Neural progenitor cell (in vitro differentiated cells): ENCODE data around the gene CYP11A1. TPM values are rescaled to one million over a fixed set of nuclear protein-coding genes. Genes with fewer than 3 reads are reported as not detected.
"Not testable (repeated sequence)": the region's sequence is repeated elsewhere in the genome, so short reads cannot be mapped to it uniquely, and the experiment has no call there.

Experiments
- DNase-seq: peaks from one replicate; pipeline ENCODE4 v3.0.0-alpha.2; 2016; ENCODE audit warnings: low spot score
- H2AFZ ChIP-seq: fragments of 200-600 bp; sonication (generic); replicated peaks from 2 replicates; pipeline ENCODE4 v1.6.1; 2016; ENCODE audit warnings: antibody characterized with exemption
- H3F3A ChIP-seq: fragments of 200-600 bp; sonication (generic); 2 replicates; pipeline ENCODE4 v1.6.1; 2016; ENCODE audit warnings: antibody characterized with exemption, low read depth
- H3K27ac ChIP-seq: fragments of 200-600 bp; sonication (generic); 2 replicates; pipeline ENCODE4 v1.5.1; 2016; ENCODE audit warnings: mild to moderate bottlenecking
- H3K27me3 ChIP-seq: fragments of 200-600 bp; sonication (generic); 2 replicates; pipeline ENCODE4 v1.6.1; 2016; ENCODE audit warnings: mild to moderate bottlenecking, moderate library complexity
- H3K36me3 ChIP-seq: fragments of 200-600 bp; sonication (generic); 2 replicates; pipeline ENCODE4 v1.5.1; 2016
- H3K4me1 ChIP-seq: fragments of 200-600 bp; sonication (generic); 2 replicates; pipeline ENCODE4 v1.6.1; 2016; ENCODE audit warnings: mixed run types
- H3K4me2 ChIP-seq: fragments of 200-600 bp; sonication (generic); 2 replicates; pipeline ENCODE4 v1.6.1; 2016
- H3K4me3 ChIP-seq: fragments of 200-600 bp; sonication (generic); 2 replicates; pipeline ENCODE4 v1.5.1; 2016
- H3K79me2 ChIP-seq: fragments of 200-600 bp; sonication (generic); 2 replicates; pipeline ENCODE4 v1.6.1; 2016; ENCODE audit warnings: low read depth
- H3K9ac ChIP-seq: fragments of 200-600 bp; sonication (generic); 2 replicates; pipeline ENCODE4 v1.6.1; 2016
- H3K9me3 ChIP-seq: fragments of 200-600 bp; sonication (generic); 2 replicates; pipeline ENCODE4 v1.5.1; 2016; ENCODE audit warnings: low read depth
- H4K20me1 ChIP-seq: fragments of 200-600 bp; sonication (generic); 2 replicates; pipeline ENCODE4 v1.6.1; 2016; ENCODE audit warnings: low read depth
- H3K27ac Mint-ChIP-seq: 3 replicates; pipeline ENCODE4 v1.8.0; 2021; ENCODE audit warnings: mixed read lengths
- H3K27me3 Mint-ChIP-seq: 2 replicates; pipeline ENCODE4 v1.8.0; 2022; ENCODE audit warnings: low read depth, mild to moderate bottlenecking, inconsistent platforms, moderate library complexity, mixed read lengths; ENCODE audit not compliant: insufficient read depth
- H3K36me3 Mint-ChIP-seq: 3 replicates; pipeline ENCODE4 v1.8.0; 2021; ENCODE audit warnings: mixed read lengths
- H3K4me1 Mint-ChIP-seq: 3 replicates; pipeline ENCODE4 v1.8.0; 2021; ENCODE audit warnings: mixed read lengths
- H3K4me3 Mint-ChIP-seq: 3 replicates; pipeline ENCODE4 v1.8.0; 2021; ENCODE audit warnings: mild to moderate bottlenecking, moderate library complexity, mixed read lengths
- H3K9me3 Mint-ChIP-seq: 3 replicates; pipeline ENCODE4 v1.8.0; 2020; ENCODE audit warnings: mixed read lengths
- EZH2 ChIP-seq: fragments of 200-600 bp; sonication (generic); IDR thresholded peaks from 2 replicates; pipeline ENCODE4 v1.6.1; 2017; ENCODE audit warnings: antibody characterized with exemption, mild to moderate bottlenecking, moderate library complexity
- EZH2phosphoT487 ChIP-seq: fragments of 200-600 bp; sonication (generic); IDR thresholded peaks from 2 replicates; pipeline ENCODE4 v1.6.1; 2017; ENCODE audit warnings: antibody characterized with exemption
- total RNA-seq: library from RNA; depleted of rRNA; stranded (reverse); fragments of >200 nt; gene quantifications from 2 replicates; pipeline ENCODE4 v1.2.3, GENCODE V29; 2015; ENCODE audit warnings: low replicate concordance
- TF ChIP-seq, protein P1 (sequence below): fragments of 200-600 bp; sonication (generic); IDR thresholded peaks from 2 replicates; pipeline ENCODE4 v1.5.1; 2017; ENCODE audit warnings: antibody characterized with exemption, mild to moderate bottlenecking

CYP11A1 gene
- total RNA-seq, 1 donor from 2014 or later = 0.99 TPM

DNA sequence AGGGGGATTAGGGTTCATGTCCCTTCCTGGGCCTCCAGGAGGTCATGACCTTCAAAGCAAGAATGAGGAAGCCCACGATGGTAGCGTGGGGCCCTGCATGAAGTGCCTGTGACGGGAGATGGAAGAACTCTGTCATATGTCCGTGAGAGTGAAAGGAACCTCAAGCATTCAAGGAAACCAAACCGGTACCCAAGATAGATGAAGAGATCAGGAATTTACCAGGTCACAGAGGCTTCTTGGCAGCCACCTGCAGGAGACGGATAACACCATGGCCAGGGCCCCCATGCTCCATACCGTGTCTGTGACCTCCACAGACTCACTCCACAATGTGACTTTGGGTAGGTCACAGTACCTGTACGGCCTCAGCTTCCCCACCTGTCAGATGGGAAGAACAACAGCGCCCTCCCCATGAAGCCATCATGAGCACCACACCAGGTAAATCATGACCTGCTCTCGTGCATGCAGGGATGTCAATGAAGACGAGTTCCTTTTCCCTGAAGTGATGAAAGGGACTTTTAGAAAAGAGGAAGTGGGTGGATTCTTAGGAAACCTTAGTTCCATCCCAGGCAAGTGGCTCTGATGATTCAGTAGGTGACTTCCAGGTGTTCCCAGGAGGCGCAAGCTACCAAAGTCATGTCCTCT is 23.3 kb upstream of the CYP11A1 start:
- Histone ChIP-seq H3K4me3 (no peak overlapping the region), H3K9ac (no peak overlapping the region), H3K36me3 (no peaks in the 10 kb centered on the region), H3K4me1 (peaks cover 13% of the 10 kb centered on the region), H3K27me3 (no peaks in the 10 kb centered on the region), H3K9me3 (no peaks in the 10 kb centered on the region), H3K27ac (no peak overlapping the region), H2AFZ (no peak overlapping the region), H3K4me2 (no peak overlapping the region), H4K20me1 (no peaks in the 10 kb centered on the region), H3K79me2 (no peaks in the 10 kb centered on the region), H3F3A (no peaks in the 10 kb centered on the region)
- no peak for DNase-seq
- Mint-ChIP-seq H3K4me3 (no peak overlapping the region), H3K9me3 (no peaks in the 10 kb centered on the region), H3K4me1 (peaks cover 21% of the 10 kb centered on the region), H3K27ac (no peak overlapping the region), H3K36me3 (no peaks in the 10 kb centered on the region), H3K27me3 (peaks cover 5% of the 10 kb centered on the region)
- TF ChIP-seq EZH2 = no peak
- no peak for TF ChIP-seq EZH2phosphoT487
- TF ChIP-seq, protein P1, sequence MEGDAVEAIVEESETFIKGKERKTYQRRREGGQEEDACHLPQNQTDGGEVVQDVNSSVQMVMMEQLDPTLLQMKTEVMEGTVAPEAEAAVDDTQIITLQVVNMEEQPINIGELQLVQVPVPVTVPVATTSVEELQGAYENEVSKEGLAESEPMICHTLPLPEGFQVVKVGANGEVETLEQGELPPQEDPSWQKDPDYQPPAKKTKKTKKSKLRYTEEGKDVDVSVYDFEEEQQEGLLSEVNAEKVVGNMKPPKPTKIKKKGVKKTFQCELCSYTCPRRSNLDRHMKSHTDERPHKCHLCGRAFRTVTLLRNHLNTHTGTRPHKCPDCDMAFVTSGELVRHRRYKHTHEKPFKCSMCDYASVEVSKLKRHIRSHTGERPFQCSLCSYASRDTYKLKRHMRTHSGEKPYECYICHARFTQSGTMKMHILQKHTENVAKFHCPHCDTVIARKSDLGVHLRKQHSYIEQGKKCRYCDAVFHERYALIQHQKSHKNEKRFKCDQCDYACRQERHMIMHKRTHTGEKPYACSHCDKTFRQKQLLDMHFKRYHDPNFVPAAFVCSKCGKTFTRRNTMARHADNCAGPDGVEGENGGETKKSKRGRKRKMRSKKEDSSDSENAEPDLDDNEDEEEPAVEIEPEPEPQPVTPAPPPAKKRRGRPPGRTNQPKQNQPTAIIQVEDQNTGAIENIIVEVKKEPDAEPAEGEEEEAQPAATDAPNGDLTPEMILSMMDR = no peak

DNA sequence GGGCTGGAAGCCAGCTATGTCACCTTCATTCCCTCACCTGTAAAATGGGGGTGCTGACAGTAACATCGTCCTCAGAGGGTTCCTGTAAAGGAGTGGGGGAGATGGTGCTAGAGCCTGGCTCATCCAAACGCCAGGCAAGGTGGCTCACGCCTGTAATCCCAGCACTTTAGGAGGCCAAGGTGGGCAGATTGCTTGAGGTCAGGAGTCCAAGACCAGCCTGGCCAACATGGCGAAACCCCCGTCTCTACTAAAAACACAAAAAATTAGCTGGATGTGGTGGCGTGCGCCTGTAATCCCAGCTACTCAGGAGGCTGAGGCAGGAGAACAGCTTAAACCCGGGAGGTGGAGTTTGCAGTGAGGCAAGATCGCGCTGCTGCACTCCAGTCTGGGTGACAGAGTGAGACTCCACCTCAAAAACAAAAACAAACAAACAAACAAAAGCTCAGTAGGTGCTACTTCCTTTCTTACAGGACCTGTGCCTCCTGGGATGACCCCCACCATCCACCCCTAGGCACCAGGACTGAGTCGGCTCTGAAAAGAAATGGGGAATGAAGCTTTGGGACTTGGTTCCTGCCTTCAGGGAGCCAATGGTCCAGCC is 22.7 kb upstream of the CYP11A1 start:
- not testable (repeated sequence) for H3K9ac ChIP-seq, H3K36me3 ChIP-seq, H4K20me1 ChIP-seq, H3K4me3 ChIP-seq, H3F3A ChIP-seq, H3K27me3 ChIP-seq, H3K27ac Mint-ChIP-seq, H3K4me3 Mint-ChIP-seq, H3K9me3 Mint-ChIP-seq, H3K27me3 Mint-ChIP-seq, DNase-seq, H3K4me2 ChIP-seq, H3K36me3 Mint-ChIP-seq, H2AFZ ChIP-seq, H3K27ac ChIP-seq, H3K9me3 ChIP-seq, H3K79me2 ChIP-seq
- H3K4me1 ChIP-seq = peaks cover 19% of the 10 kb centered on the region
- H3K4me1 Mint-ChIP-seq = peaks cover 21% of the 10 kb centered on the region

DNA sequence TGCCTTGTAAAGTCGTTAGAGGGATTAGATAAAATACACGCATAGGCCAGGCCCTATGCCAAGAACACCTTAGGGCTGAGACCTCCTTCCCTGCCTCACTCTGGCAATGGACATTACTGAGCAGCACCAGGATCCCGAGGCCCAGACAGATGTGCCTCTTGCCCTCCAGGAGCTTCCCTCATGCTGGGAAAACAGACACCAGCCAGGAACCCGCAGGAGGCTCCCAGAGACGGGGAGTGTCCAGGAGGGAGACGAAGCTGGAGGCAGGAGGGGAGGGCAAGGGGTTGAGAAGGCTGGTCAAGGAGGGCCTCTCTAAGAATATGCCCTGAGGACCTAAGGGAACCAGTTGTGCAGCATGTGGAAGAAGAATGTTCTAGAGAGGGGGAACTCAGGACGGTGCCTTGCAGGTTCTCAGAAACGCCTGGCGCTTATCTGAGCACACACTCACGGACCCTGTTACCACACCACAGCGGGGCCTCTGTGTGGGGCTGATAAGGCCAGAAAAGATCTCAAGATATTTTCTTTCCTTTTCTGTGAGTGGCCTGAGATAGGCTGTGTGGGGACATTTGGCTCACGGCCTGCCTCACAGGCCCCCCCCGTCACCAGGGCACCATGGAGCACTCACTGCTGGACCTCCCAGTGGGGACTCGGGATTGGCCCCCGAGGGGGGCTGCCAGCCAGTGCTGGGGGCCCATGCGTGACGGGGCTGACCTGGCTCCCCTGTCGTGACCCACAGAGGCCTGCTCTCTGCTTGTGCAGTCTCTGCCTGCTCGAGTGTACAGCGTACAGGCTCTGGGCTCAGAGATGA is 22.0 kb upstream of the CYP11A1 start:
- Histone ChIP-seq H3K79me2 (no peaks in the 10 kb centered on the region), H3K9me3 (no peaks in the 10 kb centered on the region), H3K4me2 (no peak overlapping the region), H3K36me3 (no peaks in the 10 kb centered on the region), H3K4me3 (no peak overlapping the region), H3K27ac (no peak overlapping the region), H3F3A (no peaks in the 10 kb centered on the region), H3K27me3 (no peaks in the 10 kb centered on the region), H2AFZ (no peak overlapping the region), H3K9ac (no peak overlapping the region), H4K20me1 (no peaks in the 10 kb centered on the region), H3K4me1 (peaks cover 19% of the 10 kb centered on the region)
- Mint-ChIP-seq H3K4me3 (no peak overlapping the region), H3K36me3 (no peaks in the 10 kb centered on the region), H3K4me1 (peaks cover 21% of the 10 kb centered on the region), H3K9me3 (no peaks in the 10 kb centered on the region), H3K27me3 (peaks cover 5% of the 10 kb centered on the region), H3K27ac (no peak overlapping the region)
- TF ChIP-seq EZH2phosphoT487 = no peak
- no peak for TF ChIP-seq EZH2
- TF ChIP-seq, protein P1 = no peak
- no peak for DNase-seq
